Mesenchymal stem cell (in vitro differentiated cells and primary cell): ENCODE results near the gene TMEM238.
A peak's percentile ranks its signal among the peaks of the same experiment; 100 is the strongest.

Experiments
- DNase-seq: peaks from one replicate; pipeline ENCODE4 v3.0.0-alpha.2; 2013
- H2AFZ ChIP-seq: one replicate; pipeline ENCODE4 v1.6.1; 2013; ENCODE audit warnings: low read depth, mild to moderate bottlenecking, control low read depth, inconsistent platforms, low read length, moderate library complexity
- H2AK5ac ChIP-seq: 2 replicates; pipeline ENCODE4 v1.6.1; 2013; ENCODE audit warnings: low read length, moderate library complexity, mild to moderate bottlenecking, inconsistent platforms; ENCODE audit not compliant: severe bottlenecking
- H2BK120ac ChIP-seq: one replicate; pipeline ENCODE4 v1.6.1; 2013; ENCODE audit warnings: low read depth, mild to moderate bottlenecking, inconsistent platforms, low read length, moderate library complexity
- H2BK12ac ChIP-seq, 2 experiments: one replicate each; pipeline ENCODE4 v1.6.1; 2013; ENCODE audit warnings: inconsistent platforms in 2 of 2, low read length in 2 of 2, mild to moderate bottlenecking in 2 of 2, moderate library complexity in 2 of 2, control low read depth in 1 of 2
- H2BK15ac ChIP-seq: one replicate; pipeline ENCODE4 v1.6.1; 2013; ENCODE audit warnings: mild to moderate bottlenecking, low read depth, inconsistent platforms; ENCODE audit not compliant: poor library complexity, severe bottlenecking
- H2BK5ac ChIP-seq: 2 replicates; pipeline ENCODE4 v1.6.1; 2013; ENCODE audit warnings: low read depth, mild to moderate bottlenecking, low read length, control low read depth, inconsistent platforms; ENCODE audit not compliant: poor library complexity, severe bottlenecking
- H3K14ac ChIP-seq, 2 experiments: one replicate each; pipeline ENCODE4 v1.6.1; 2013; ENCODE audit warnings: inconsistent platforms in 2 of 2, low read length in 2 of 2, control low read depth in 1 of 2, mild to moderate bottlenecking in 1 of 2, moderate library complexity in 1 of 2
- H3K18ac ChIP-seq, 2 experiments: one replicate each; pipeline ENCODE4 v1.6.1; 2013; ENCODE audit warnings: inconsistent platforms in 2 of 2, low read length in 2 of 2, control low read depth in 1 of 2, low read depth in 1 of 2, mild to moderate bottlenecking in 1 of 2
- H3K23ac ChIP-seq, 2 experiments: one replicate each; pipeline ENCODE4 v1.6.1; 2013; ENCODE audit warnings: inconsistent platforms in 2 of 2, low read length in 2 of 2, mild to moderate bottlenecking in 2 of 2, moderate library complexity in 2 of 2, control low read depth in 1 of 2
- H3K27ac ChIP-seq: 2 replicates; pipeline ENCODE4 v1.5.1; 2013; ENCODE audit warnings: mild to moderate bottlenecking, moderate library complexity, low read length, control low read depth, inconsistent platforms; ENCODE audit not compliant: poor library complexity, severe bottlenecking
- H3K27me3 ChIP-seq, 2 experiments: 2 replicates each; pipeline versions ENCODE4 v1.6.1 to v1.7.0; 2013; ENCODE audit warnings: low read length in 2 of 2, mild to moderate bottlenecking in 2 of 2, moderate library complexity in 2 of 2, control low read depth in 1 of 2, inconsistent platforms in 1 of 2; ENCODE audit not compliant: control insufficient read depth in 1 of 2, insufficient read depth in 1 of 2
- H3K36me3 ChIP-seq, 2 experiments: 2 replicates each; pipeline versions ENCODE4 v1.6.1 to v1.7.0; 2013; ENCODE audit warnings: low read length in 2 of 2, control low read depth in 1 of 2, inconsistent platforms in 1 of 2, low read depth in 1 of 2, mild to moderate bottlenecking in 1 of 2; ENCODE audit not compliant: insufficient read depth in 2 of 2, control insufficient read depth in 1 of 2
- H3K4ac ChIP-seq, 2 experiments: one replicate each; pipeline ENCODE4 v1.6.1; 2013; ENCODE audit warnings: inconsistent platforms in 2 of 2, low read length in 2 of 2, mild to moderate bottlenecking in 2 of 2, moderate library complexity in 2 of 2, control low read depth in 1 of 2, low read depth in 1 of 2
- H3K4me1 ChIP-seq: 2 replicates; pipeline ENCODE4 v1.6.1; 2013; ENCODE audit warnings: low read depth, low read length, control low read depth; ENCODE audit not compliant: control insufficient read depth, insufficient read depth
- H3K4me2 ChIP-seq: 2 replicates; pipeline ENCODE4 v1.6.1; 2013; ENCODE audit warnings: low read length, mild to moderate bottlenecking, inconsistent platforms; ENCODE audit not compliant: poor library complexity, severe bottlenecking
- H3K4me3 ChIP-seq, 2 experiments: 2 replicates each; pipeline versions ENCODE4 v1.5.1 to v1.7.0; 2013; ENCODE audit warnings: low read length in 2 of 2, mild to moderate bottlenecking in 2 of 2, control low read depth in 1 of 2, low read depth in 1 of 2; ENCODE audit not compliant: insufficient read depth in 1 of 2
- H3K79me1 ChIP-seq: replicated peaks from 2 replicates; pipeline ENCODE4 v1.6.1; 2013; ENCODE audit warnings: mild to moderate bottlenecking, control low read depth, low read length, inconsistent platforms; ENCODE audit not compliant: poor library complexity, severe bottlenecking
- H3K9ac ChIP-seq: 2 replicates; pipeline ENCODE4 v1.7.0; 2013; ENCODE audit warnings: mild to moderate bottlenecking, low read length, moderate library complexity
- H3K9me3 ChIP-seq: 2 replicates; pipeline ENCODE4 v1.7.0; 2013; ENCODE audit warnings: mild to moderate bottlenecking, low read length; ENCODE audit not compliant: control insufficient read depth
- H4K8ac ChIP-seq: one replicate; pipeline ENCODE4 v1.6.1; 2013; ENCODE audit warnings: inconsistent platforms, mild to moderate bottlenecking, low read length, moderate library complexity
- H4K91ac ChIP-seq: one replicate; pipeline ENCODE4 v1.6.1; 2013; ENCODE audit warnings: mild to moderate bottlenecking, low read length, inconsistent platforms
- WGBS: methylation state at CpG from one replicate; pipeline ENCODE4 v1.1.7; 2013; ENCODE audit warnings: mixed read lengths; 5-methylcytosine and 5-hydroxymethylcytosine counted together

The TMEM238 gene

GRCh38 chr19:55365964-55366363 lies 18.1 kb downstream of the TMEM238 start:
- H3K4ac ChIP-seq, result no peak overlapping the region
- no peak overlapping the region for H2BK15ac ChIP-seq
- H3K4me2 ChIP-seq, result no peak overlapping the region
- peaks cover 0 to 37% of the 10 kb centered on the region in 2 experiments for H3K36me3 ChIP-seq
- H4K8ac ChIP-seq, result no peak overlapping the region
- no peak overlapping the region for H3K9ac ChIP-seq
- H3K4me3 ChIP-seq, result no peak overlapping the region
- WGBS, result 93% methylated on average over 19 of the region's 19 CpGs
- no peak overlapping the region for H2AFZ ChIP-seq
- no peak overlapping the region for H3K14ac ChIP-seq
- H3K27me3 ChIP-seq, result no peaks in the 10 kb centered on the region
- H3K79me1 ChIP-seq, result peaks cover 6% of the 10 kb centered on the region
- H2BK12ac ChIP-seq, result no peak overlapping the region
- no peaks in the 10 kb centered on the region for H3K9me3 ChIP-seq
- peaks cover 42% of the 10 kb centered on the region for H3K4me1 ChIP-seq
- no peak overlapping the region for H3K18ac ChIP-seq
- H2BK120ac ChIP-seq, result no peak overlapping the region
- no peak overlapping the region for H3K23ac ChIP-seq
- no peak overlapping the region for H2AK5ac ChIP-seq
- no peak for DNase-seq
- no peak overlapping the region for H2BK5ac ChIP-seq
- H4K91ac ChIP-seq, result no peak overlapping the region
- H3K27ac ChIP-seq, result no peak overlapping the region

- peaks cover 6% of the 10 kb centered on the region for H3K79me1 ChIP-seq
- DNase-seq, result no peak
- H2BK15ac ChIP-seq, result no peak overlapping the region
- H4K91ac ChIP-seq, result no peak overlapping the region
- no peak overlapping the region for H2BK5ac ChIP-seq
- H3K4ac ChIP-seq, result no peak overlapping the region
- no peak overlapping the region for H3K23ac ChIP-seq
- H3K4me3 ChIP-seq, result no peak overlapping the region
- no peak overlapping the region for H3K9ac ChIP-seq
- WGBS, result 87% methylated on average over 8 of the region's 8 CpGs
- H3K36me3 ChIP-seq, result peaks cover 0 to 37% of the 10 kb centered on the region in 2 experiments
- H3K9me3 ChIP-seq, result no peaks in the 10 kb centered on the region
- no peak overlapping the region for H4K8ac ChIP-seq
- no peak overlapping the region for H2AFZ ChIP-seq
- no peak overlapping the region for H2BK120ac ChIP-seq
- H3K18ac ChIP-seq, result no peak overlapping the region
- no peak overlapping the region for H2AK5ac ChIP-seq
- no peak overlapping the region for H3K27ac ChIP-seq
- no peak overlapping the region for H3K4me2 ChIP-seq
- no peak overlapping the region for H2BK12ac ChIP-seq
- H3K14ac ChIP-seq, result no peak overlapping the region
- H3K4me1 ChIP-seq, result peaks cover 38% of the 10 kb centered on the region
- H3K27me3 ChIP-seq, result no peaks in the 10 kb centered on the region
Measured at GRCh38 chr19:55365245-55365644, 18.8 kb downstream of the TMEM238 start.

- H2AFZ ChIP-seq, result no peak within 1 kb of the TSS
- H4K8ac ChIP-seq, result no peak within 1 kb of the TSS
- no peak within 1 kb of the TSS for H2BK12ac ChIP-seq
- WGBS, result 89% methylated on average over 27 of the region's 27 CpGs
- H3K4me1 ChIP-seq, result peaks cover 31% of the 10 kb centered on the region
- no peak within 1 kb of the TSS for H3K27ac ChIP-seq
- H3K9ac ChIP-seq, result no peak within 1 kb of the TSS
- H3K36me3 ChIP-seq, result peaks cover 0 to 35% of the 10 kb centered on the region in 2 experiments
- H3K9me3 ChIP-seq, result no peaks in the 10 kb centered on the region
- H2BK120ac ChIP-seq, result no peak within 1 kb of the TSS
- no peak within 1 kb of the TSS for H3K14ac ChIP-seq
- peaks cover 6% of the 10 kb centered on the region for H3K79me1 ChIP-seq
- no peak within 1 kb of the TSS for H3K23ac ChIP-seq
- H3K4me3 ChIP-seq, result no peak within 1 kb of the TSS
- H4K91ac ChIP-seq, result no peak within 1 kb of the TSS
- peaks cover 0 to 3% of the 10 kb centered on the region in 2 experiments for H3K27me3 ChIP-seq
- peak within 1 kb of the TSS; percentile 56 for H2BK15ac ChIP-seq
- no peak within 1 kb of the TSS for H3K18ac ChIP-seq
- H3K4me2 ChIP-seq, result no peak within 1 kb of the TSS
- no peak within 1 kb of the TSS for H3K4ac ChIP-seq
- H2BK5ac ChIP-seq, result no peak within 1 kb of the TSS
- H2AK5ac ChIP-seq, result no peak within 1 kb of the TSS
- no peak for DNase-seq
Measured at GRCh38 chr19:55362990-55363716, 20.9 kb downstream of the TMEM238 start, which contains the start of gene GARIN5B. Gene GARIN5B (minus strand): TSS chr19:55363260. CDS start chr19:55363066, 194 bp downstream.

- H3K9ac ChIP-seq, result no peak overlapping the region
- H2BK12ac ChIP-seq, result no peak overlapping the region
- no peak for DNase-seq
- no peak overlapping the region for H2BK5ac ChIP-seq
- peak overlapping the region; percentile 56 for H2BK15ac ChIP-seq
- no peak overlapping the region for H3K23ac ChIP-seq
- peaks cover 2 to 6% of the 10 kb centered on the region in 2 experiments for H3K27me3 ChIP-seq
- H3K4me3 ChIP-seq, result no peak overlapping the region
- H2AFZ ChIP-seq, result no peak overlapping the region
- peaks cover 2% of the 10 kb centered on the region for H3K79me1 ChIP-seq
- H4K91ac ChIP-seq, result no peak overlapping the region
- H4K8ac ChIP-seq, result no peak overlapping the region
- no peak overlapping the region for H3K27ac ChIP-seq
- H3K4ac ChIP-seq, result no peak overlapping the region
- no peak overlapping the region for H3K4me2 ChIP-seq
- no peaks in the 10 kb centered on the region for H3K9me3 ChIP-seq
- no peak overlapping the region for H2BK120ac ChIP-seq
- H2AK5ac ChIP-seq, result no peak overlapping the region
- no peak overlapping the region for H3K14ac ChIP-seq
- H3K18ac ChIP-seq, result no peak overlapping the region
- WGBS, result 81% methylated on average over 38 of the region's 38 CpGs
- peaks cover 25% of the 10 kb centered on the region for H3K4me1 ChIP-seq
- H3K36me3 ChIP-seq, result peaks cover 0 to 28% of the 10 kb centered on the region in 2 experiments
Measured at GRCh38 chr19:55362174-55362989, 21.7 kb downstream of the TMEM238 start.
